ENCODE data around the gene TBC1D22A.

Gene TBC1D22A

GRCh38 chr22:46958658-46959057 lies 196.2 kb downstream of the TBC1D22A start:
- H3K27me3 ChIP-seq (ENCODE audit: control insufficient read depth in 1 of 2, insufficient read depth in 2 of 2, low read length in 2 of 2), result no peaks in the 10 kb centered on the region
- no peak overlapping the region for H3K4me3 ChIP-seq (ENCODE audit: low read depth in 1 of 2, low read length in 2 of 2)
- no peaks in the 10 kb centered on the region for H3K9me3 ChIP-seq (ENCODE audit: control insufficient read depth in 1 of 2, low read length in 2 of 2)
- H3K4me1 ChIP-seq (ENCODE audit: control insufficient read depth in 1 of 2, insufficient read depth in 2 of 2, low read length in 2 of 2), result no peaks in the 10 kb centered on the region
- no peak overlapping the region for H3K27ac ChIP-seq (ENCODE audit: low read depth, low read length)
- H3K36me3 ChIP-seq (ENCODE audit: control insufficient read depth in 1 of 2, insufficient read depth in 2 of 2, low read length in 2 of 2), result peaks cover 0 to 11% of the 10 kb centered on the region in 2 donors
- no peak overlapping the region for H3K9ac ChIP-seq (ENCODE audit: low read depth in 1 of 2, low read length in 2 of 2)

- H3K27me3 ChIP-seq (ENCODE audit: control insufficient read depth in 1 of 2, insufficient read depth in 2 of 2, low read length in 2 of 2), result no peaks in the 10 kb centered on the region
- H3K27ac ChIP-seq (ENCODE audit: low read depth, low read length), result no peak overlapping the region
- H3K9me3 ChIP-seq (ENCODE audit: control insufficient read depth in 1 of 2, low read length in 2 of 2), result no peaks in the 10 kb centered on the region
- H3K4me3 ChIP-seq (ENCODE audit: low read depth in 1 of 2, low read length in 2 of 2), result no peak overlapping the region
- H3K9ac ChIP-seq (ENCODE audit: low read depth in 1 of 2, low read length in 2 of 2), result no peak overlapping the region
- H3K36me3 ChIP-seq (ENCODE audit: control insufficient read depth in 1 of 2, insufficient read depth in 2 of 2, low read length in 2 of 2), result peaks cover 0 to 11% of the 10 kb centered on the region in 2 donors
- no peaks in the 10 kb centered on the region for H3K4me1 ChIP-seq (ENCODE audit: control insufficient read depth in 1 of 2, insufficient read depth in 2 of 2, low read length in 2 of 2)
These were observed 196.9 kb downstream of the TBC1D22A start for GRCh38 chr22:46959369-46959768.

GRCh38 chr22:46961591-46962295 lies 199.3 kb downstream of the TBC1D22A start:
- no peak overlapping the region for H3K4me3 ChIP-seq (ENCODE audit: low read depth in 1 of 2, low read length in 2 of 2)
- peaks cover 0 to 14% of the 10 kb centered on the region in 2 donors for H3K36me3 ChIP-seq (ENCODE audit: control insufficient read depth in 1 of 2, insufficient read depth in 2 of 2, low read length in 2 of 2)
- no peak overlapping the region for H3K27ac ChIP-seq (ENCODE audit: low read depth, low read length)
- H3K9me3 ChIP-seq (ENCODE audit: control insufficient read depth in 1 of 2, low read length in 2 of 2), result no peaks in the 10 kb centered on the region
- H3K27me3 ChIP-seq (ENCODE audit: control insufficient read depth in 1 of 2, insufficient read depth in 2 of 2, low read length in 2 of 2), result no peaks in the 10 kb centered on the region
- H3K4me1 ChIP-seq (ENCODE audit: control insufficient read depth in 1 of 2, insufficient read depth in 2 of 2, low read length in 2 of 2), result no peaks in the 10 kb centered on the region
- no peak overlapping the region for H3K9ac ChIP-seq (ENCODE audit: low read depth in 1 of 2, low read length in 2 of 2)

- H3K9ac ChIP-seq (ENCODE audit: low read depth in 1 of 2, low read length in 2 of 2), result no peak overlapping the region
- H3K4me1 ChIP-seq (ENCODE audit: control insufficient read depth in 1 of 2, insufficient read depth in 2 of 2, low read length in 2 of 2), result no peaks in the 10 kb centered on the region
- no peaks in the 10 kb centered on the region for H3K9me3 ChIP-seq (ENCODE audit: control insufficient read depth in 1 of 2, low read length in 2 of 2)
- H3K4me3 ChIP-seq (ENCODE audit: low read depth in 1 of 2, low read length in 2 of 2), result no peak overlapping the region
- peaks cover 0 to 8% of the 10 kb centered on the region in 2 donors for H3K36me3 ChIP-seq (ENCODE audit: control insufficient read depth in 1 of 2, insufficient read depth in 2 of 2, low read length in 2 of 2)
- H3K27me3 ChIP-seq (ENCODE audit: control insufficient read depth in 1 of 2, insufficient read depth in 2 of 2, low read length in 2 of 2), result no peaks in the 10 kb centered on the region
- H3K27ac ChIP-seq (ENCODE audit: low read depth, low read length), result no peak overlapping the region
These were observed 200.0 kb downstream of the TBC1D22A start for GRCh38 chr22:46962406-46962805.

- Histone ChIP-seq H3K9me3 (ENCODE audit: control insufficient read depth in 1 of 2, low read length in 2 of 2) (no peaks in the 10 kb centered on the region), H3K9ac (ENCODE audit: low read depth in 1 of 2, low read length in 2 of 2) (no peak overlapping the region), H3K4me1 (ENCODE audit: control insufficient read depth in 1 of 2, insufficient read depth in 2 of 2, low read length in 2 of 2) (no peaks in the 10 kb centered on the region), H3K36me3 (ENCODE audit: control insufficient read depth in 1 of 2, insufficient read depth in 2 of 2, low read length in 2 of 2) (peaks cover 0 to 3% of the 10 kb centered on the region in 2 donors), H3K27ac (ENCODE audit: low read depth, low read length) (no peak overlapping the region), H3K4me3 (ENCODE audit: low read depth in 1 of 2, low read length in 2 of 2) (no peak overlapping the region), H3K27me3 (ENCODE audit: control insufficient read depth in 1 of 2, insufficient read depth in 2 of 2, low read length in 2 of 2) (no peaks in the 10 kb centered on the region)
These were observed 201.5 kb downstream of the TBC1D22A start for GRCh38 chr22:46963672-46964545.

- H3K36me3 ChIP-seq (ENCODE audit: control insufficient read depth in 1 of 2, insufficient read depth in 2 of 2, low read length in 2 of 2), result peaks cover 0 to 3% of the 10 kb centered on the region in 2 donors
- H3K9ac ChIP-seq (ENCODE audit: low read depth in 1 of 2, low read length in 2 of 2), result no peak overlapping the region
- H3K27me3 ChIP-seq (ENCODE audit: control insufficient read depth in 1 of 2, insufficient read depth in 2 of 2, low read length in 2 of 2), result no peaks in the 10 kb centered on the region
- no peak overlapping the region for H3K27ac ChIP-seq (ENCODE audit: low read depth, low read length)
- H3K9me3 ChIP-seq (ENCODE audit: control insufficient read depth in 1 of 2, low read length in 2 of 2), result no peaks in the 10 kb centered on the region
- H3K4me1 ChIP-seq (ENCODE audit: control insufficient read depth in 1 of 2, insufficient read depth in 2 of 2, low read length in 2 of 2), result no peaks in the 10 kb centered on the region
- H3K4me3 ChIP-seq (ENCODE audit: low read depth in 1 of 2, low read length in 2 of 2), result no peak overlapping the region
These were observed 202.5 kb downstream of the TBC1D22A start for GRCh38 chr22:46964773-46965550.

- H3K36me3 ChIP-seq (ENCODE audit: control insufficient read depth in 1 of 2, insufficient read depth in 2 of 2, low read length in 2 of 2), result peaks cover 0 to 3% of the 10 kb centered on the region in 2 donors
- peaks cover 0 to 8% of the 10 kb centered on the region in 2 donors for H3K4me1 ChIP-seq (ENCODE audit: control insufficient read depth in 1 of 2, insufficient read depth in 2 of 2, low read length in 2 of 2)
- no peak overlapping the region for H3K27ac ChIP-seq (ENCODE audit: low read depth, low read length)
- H3K9me3 ChIP-seq (ENCODE audit: control insufficient read depth in 1 of 2, low read length in 2 of 2), result no peaks in the 10 kb centered on the region
- no peaks in the 10 kb centered on the region for H3K27me3 ChIP-seq (ENCODE audit: control insufficient read depth in 1 of 2, insufficient read depth in 2 of 2, low read length in 2 of 2)
- H3K4me3 ChIP-seq (ENCODE audit: low read depth in 1 of 2, low read length in 2 of 2), result no peak overlapping the region
- H3K9ac ChIP-seq (ENCODE audit: low read depth in 1 of 2, low read length in 2 of 2), result no peak overlapping the region
These were observed 203.4 kb downstream of the TBC1D22A start for GRCh38 chr22:46965555-46966494.

GRCh38 chr22:46966495-46966845 lies 204.0 kb downstream of the TBC1D22A start:
- no peak overlapping the region for H3K4me3 ChIP-seq (ENCODE audit: low read depth in 1 of 2, low read length in 2 of 2)
- H3K36me3 ChIP-seq (ENCODE audit: control insufficient read depth in 1 of 2, insufficient read depth in 2 of 2, low read length in 2 of 2), result peaks cover 0 to 3% of the 10 kb centered on the region in 2 donors
- peaks cover 2 to 8% of the 10 kb centered on the region in 2 donors for H3K4me1 ChIP-seq (ENCODE audit: control insufficient read depth in 1 of 2, insufficient read depth in 2 of 2, low read length in 2 of 2)
- H3K9me3 ChIP-seq (ENCODE audit: control insufficient read depth in 1 of 2, low read length in 2 of 2), result no peaks in the 10 kb centered on the region
- no peak overlapping the region for H3K9ac ChIP-seq (ENCODE audit: low read depth in 1 of 2, low read length in 2 of 2)
- H3K27me3 ChIP-seq (ENCODE audit: control insufficient read depth in 1 of 2, insufficient read depth in 2 of 2, low read length in 2 of 2), result no peaks in the 10 kb centered on the region
- no peak overlapping the region for H3K27ac ChIP-seq (ENCODE audit: low read depth, low read length)

GRCh38 chr22:46966846-46967245 lies 204.4 kb downstream of the TBC1D22A start:
- Histone ChIP-seq H3K36me3 (ENCODE audit: control insufficient read depth in 1 of 2, insufficient read depth in 2 of 2, low read length in 2 of 2) (peaks cover 0 to 3% of the 10 kb centered on the region in 2 donors), H3K9me3 (ENCODE audit: control insufficient read depth in 1 of 2, low read length in 2 of 2) (no peaks in the 10 kb centered on the region), H3K4me1 (ENCODE audit: control insufficient read depth in 1 of 2, insufficient read depth in 2 of 2, low read length in 2 of 2) (peaks cover 5 to 8% of the 10 kb centered on the region in 2 donors), H3K27ac (ENCODE audit: low read depth, low read length) (no peak overlapping the region), H3K4me3 (ENCODE audit: low read depth in 1 of 2, low read length in 2 of 2) (no peak overlapping the region), H3K9ac (ENCODE audit: low read depth in 1 of 2, low read length in 2 of 2) (no peak overlapping the region), H3K27me3 (ENCODE audit: control insufficient read depth in 1 of 2, insufficient read depth in 2 of 2, low read length in 2 of 2) (no peaks in the 10 kb centered on the region)

All from duodenal mucosa (tissue), 2 donors.